Testis (tissue), 2 donors: ENCODE measurements around the gene ZNF268.

Source experiments
- POLR2A ChIP-seq: fragments of 450-650 bp; IDR thresholded peaks from one replicate; pipeline ENCODE4 v1.6.1; 2017; ENCODE audit warnings: antibody characterized with exemption, mild to moderate bottlenecking, moderate library complexity
- TF ChIP-seq, protein P1 (sequence below), 3 experiments: fragments of 450-650 bp in 2 of 3; fragments of 200-600 bp in 1 of 3; sonication (generic) in 1 of 3; IDR thresholded peaks; one replicate each; pipeline ENCODE4 v1.5.1; 2016 to 2019; ENCODE audit warnings: antibody characterized with exemption in 3 of 3, mild to moderate bottlenecking in 2 of 3, moderate library complexity in 1 of 3

DNA sequence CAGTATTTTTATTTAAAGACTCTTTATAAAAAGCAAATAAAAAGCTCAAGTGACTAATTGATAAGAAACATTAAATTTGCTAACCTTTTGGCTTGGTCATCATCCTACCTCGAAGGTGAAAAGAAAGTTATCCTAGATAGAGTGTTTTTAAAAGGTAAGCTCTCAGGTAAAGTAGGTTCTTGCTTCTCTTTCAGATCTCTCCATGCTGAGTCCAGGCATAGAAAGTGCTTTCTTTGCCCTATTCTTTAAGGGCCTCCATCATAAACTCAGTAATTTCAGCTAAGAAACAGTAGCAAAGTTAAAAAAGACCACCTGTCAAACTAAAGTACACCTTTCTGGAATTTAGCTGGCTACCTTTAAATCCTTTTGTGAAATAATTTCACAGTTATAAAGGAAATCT is 75.0 kb downstream of the ZNF268 start:
- TF ChIP-seq, protein P1, sequence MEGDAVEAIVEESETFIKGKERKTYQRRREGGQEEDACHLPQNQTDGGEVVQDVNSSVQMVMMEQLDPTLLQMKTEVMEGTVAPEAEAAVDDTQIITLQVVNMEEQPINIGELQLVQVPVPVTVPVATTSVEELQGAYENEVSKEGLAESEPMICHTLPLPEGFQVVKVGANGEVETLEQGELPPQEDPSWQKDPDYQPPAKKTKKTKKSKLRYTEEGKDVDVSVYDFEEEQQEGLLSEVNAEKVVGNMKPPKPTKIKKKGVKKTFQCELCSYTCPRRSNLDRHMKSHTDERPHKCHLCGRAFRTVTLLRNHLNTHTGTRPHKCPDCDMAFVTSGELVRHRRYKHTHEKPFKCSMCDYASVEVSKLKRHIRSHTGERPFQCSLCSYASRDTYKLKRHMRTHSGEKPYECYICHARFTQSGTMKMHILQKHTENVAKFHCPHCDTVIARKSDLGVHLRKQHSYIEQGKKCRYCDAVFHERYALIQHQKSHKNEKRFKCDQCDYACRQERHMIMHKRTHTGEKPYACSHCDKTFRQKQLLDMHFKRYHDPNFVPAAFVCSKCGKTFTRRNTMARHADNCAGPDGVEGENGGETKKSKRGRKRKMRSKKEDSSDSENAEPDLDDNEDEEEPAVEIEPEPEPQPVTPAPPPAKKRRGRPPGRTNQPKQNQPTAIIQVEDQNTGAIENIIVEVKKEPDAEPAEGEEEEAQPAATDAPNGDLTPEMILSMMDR (IDR thresholded peaks at IDR 0.05): no peak
- TF ChIP-seq POLR2A: no peak
